NCI-H2196 (cell line): ENCODE results near the gene SMAD2.
A peak's percentile ranks its signal among the peaks of the same experiment; 100 is the strongest.

Experiments used
- DNase-seq: peaks from one replicate; lab custom pipeline; 2025; ENCODE audit not compliant: unreplicated experiment; lab: John Stamatoyannopoulos, UW

SMAD2 gene

DNA sequence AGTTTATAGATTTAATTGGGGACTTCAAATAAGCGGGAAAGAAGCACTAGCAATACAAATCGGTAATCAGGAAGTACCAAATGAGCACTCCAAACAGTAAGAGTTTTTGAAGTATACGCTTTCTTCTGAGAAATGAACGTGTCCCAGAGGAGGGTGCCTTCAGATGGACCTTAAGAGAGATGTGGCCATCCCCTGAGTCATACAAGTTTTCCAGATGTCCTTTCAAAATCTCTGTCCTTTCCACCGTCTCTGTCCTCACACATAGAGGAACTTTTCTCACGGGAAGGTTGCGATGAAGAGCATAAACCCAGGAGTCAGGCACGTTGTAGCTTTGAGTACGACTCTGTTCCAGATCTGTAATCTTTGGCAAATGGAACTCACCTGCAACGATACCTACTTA, 1.7 kb upstream of the SMAD2 start:
- DNase-seq, result no peak

DNA sequence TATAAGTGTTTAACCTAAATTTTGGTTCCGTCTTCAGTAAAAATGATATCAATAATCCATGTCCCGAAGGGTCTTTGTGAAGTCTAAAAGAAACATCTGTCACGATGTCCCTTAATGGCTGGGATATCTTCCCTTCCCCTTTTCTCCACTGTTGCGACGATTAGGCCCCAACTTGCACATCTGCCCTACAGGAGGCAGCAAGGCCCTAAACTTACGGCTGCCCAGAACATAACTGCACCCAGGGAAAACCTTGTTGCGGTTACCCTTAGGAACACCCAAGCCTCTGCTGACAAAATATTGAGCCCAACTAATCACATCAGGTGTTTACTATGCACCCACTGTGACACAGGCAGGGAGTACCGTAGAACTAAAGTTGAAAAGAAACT, 1.3 kb upstream of the SMAD2 start:
- DNase-seq, result peak; percentile 37

GRCh38 chr18:47930931-47931717, 665 bp upstream of the SMAD2 start:
- peak; percentile 97 for DNase-seq

GRCh38 chr18:47929681-47930198, 719 bp downstream of the SMAD2 start:
- peak; percentile 36 for DNase-seq

DNA sequence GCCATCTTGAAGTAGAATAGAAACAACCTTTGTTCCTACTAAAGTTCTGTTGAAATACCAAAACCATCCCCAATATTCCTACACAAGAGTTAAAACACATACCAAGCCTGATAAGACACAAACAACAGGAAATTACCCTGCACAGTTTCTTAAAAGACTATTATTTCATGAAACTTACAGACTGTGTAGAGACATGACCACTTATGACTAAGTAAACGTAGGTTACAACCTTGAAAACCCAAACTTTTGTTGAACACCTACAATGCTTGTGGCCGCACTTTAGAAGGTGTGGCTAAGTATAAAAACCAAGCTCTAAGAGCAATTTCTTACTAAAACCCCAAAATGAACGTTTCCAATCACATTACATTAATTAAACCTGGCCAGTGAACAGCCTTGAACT, 2.0 kb downstream of the SMAD2 start:
- DNase-seq, result no peak

DNA sequence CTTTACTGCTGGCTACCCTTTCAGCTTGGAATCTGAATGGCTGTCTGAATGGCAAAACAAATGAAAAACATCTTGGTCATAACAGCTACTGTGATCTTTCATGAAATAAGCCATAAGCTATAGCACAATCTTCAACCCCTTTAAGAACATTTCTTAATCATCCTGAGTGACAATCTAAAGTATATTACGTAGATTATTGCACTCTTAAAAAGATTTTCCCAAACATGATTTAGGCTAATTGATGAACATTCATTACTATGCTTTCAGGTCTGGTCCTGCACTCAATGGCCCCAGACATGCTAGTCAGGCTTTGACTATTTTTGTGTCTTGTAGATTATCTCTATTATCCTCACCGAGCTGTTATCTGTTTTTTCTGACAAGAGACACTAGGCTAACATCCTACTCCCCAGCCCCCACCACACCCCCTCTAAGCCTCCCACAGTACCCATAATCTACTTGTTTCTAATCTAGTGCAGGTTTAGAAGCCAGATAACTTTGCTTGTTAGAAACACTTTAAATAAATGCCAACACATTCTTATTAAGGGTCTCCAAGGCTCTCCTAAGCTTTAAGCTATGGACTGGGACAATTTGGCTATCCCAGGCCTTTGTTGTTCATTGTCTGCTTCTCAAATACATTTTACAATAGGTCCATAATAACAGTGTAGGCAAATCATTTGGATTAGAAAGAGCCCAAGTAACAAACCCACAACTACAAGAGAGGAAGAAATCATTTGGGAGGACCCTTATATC, 4.2 kb downstream of the SMAD2 start:
- DNase-seq, result no peak

- DNase-seq, result no peak
These were observed 10.5 kb downstream of the SMAD2 start for GRCh38 chr18:47919916-47920315.

GRCh38 chr18:47917923-47918610, 12.4 kb downstream of the SMAD2 start:
- DNase-seq, result no peak

GRCh38 chr18:47915930-47916329, 14.5 kb downstream of the SMAD2 start:
- DNase-seq, result no peak

GRCh38 chr18:47915229-47915628, 15.2 kb downstream of the SMAD2 start:
- no peak for DNase-seq

- DNase-seq, result no peak
These were observed 17.5 kb downstream of the SMAD2 start for GRCh38 chr18:47912794-47913585.

DNA sequence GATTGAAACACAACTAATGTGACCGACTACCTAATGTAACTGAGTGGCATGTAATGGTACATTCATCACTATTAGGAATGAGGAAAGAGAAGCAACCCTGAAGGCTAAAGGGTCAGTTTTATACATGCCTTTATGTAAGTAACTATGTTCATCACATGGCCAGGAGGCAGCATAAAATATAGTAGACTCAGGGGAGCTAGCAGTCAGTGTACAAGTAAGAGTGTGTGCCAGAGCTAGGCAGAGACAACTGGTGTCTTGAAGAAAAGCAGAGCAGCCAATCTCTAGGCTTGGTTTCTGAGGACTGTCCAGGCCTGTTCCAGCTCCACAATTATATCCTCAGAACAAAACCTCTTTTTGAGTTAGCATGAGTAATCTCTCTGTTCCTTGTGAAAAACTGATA, 18.1 kb downstream of the SMAD2 start:
- no peak for DNase-seq

- DNase-seq, result no peak
These were observed 18.6 kb downstream of the SMAD2 start for GRCh38 chr18:47911877-47912276.

DNA sequence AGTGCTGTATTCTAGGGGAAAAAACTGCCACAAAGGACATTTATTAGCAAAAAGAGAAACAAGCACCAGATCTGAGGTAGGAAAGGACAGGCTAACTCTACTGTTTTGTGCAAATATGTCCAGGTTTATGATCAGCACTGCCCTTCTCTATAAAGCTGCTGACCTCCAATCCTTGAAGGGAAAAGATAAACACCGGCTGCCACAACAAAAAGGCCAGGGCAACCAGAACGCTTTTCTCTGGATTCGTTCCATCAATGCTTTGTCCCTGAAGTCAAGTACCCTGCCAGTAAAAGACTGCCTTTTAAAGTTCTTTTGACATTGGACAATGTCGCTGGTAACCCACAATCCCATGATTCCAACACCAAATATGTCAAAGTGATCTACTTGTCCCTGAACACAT, 21.0 kb downstream of the SMAD2 start:
- peak; percentile 13 for DNase-seq

GRCh38 chr18:47908592-47908991, 21.9 kb downstream of the SMAD2 start:
- no peak for DNase-seq

- no peak for DNase-seq
These were observed 24.1 kb downstream of the SMAD2 start for GRCh38 chr18:47906408-47906807.

- DNase-seq, result no peak
These were observed 26.6 kb downstream of the SMAD2 start for GRCh38 chr18:47903809-47904208.

DNA sequence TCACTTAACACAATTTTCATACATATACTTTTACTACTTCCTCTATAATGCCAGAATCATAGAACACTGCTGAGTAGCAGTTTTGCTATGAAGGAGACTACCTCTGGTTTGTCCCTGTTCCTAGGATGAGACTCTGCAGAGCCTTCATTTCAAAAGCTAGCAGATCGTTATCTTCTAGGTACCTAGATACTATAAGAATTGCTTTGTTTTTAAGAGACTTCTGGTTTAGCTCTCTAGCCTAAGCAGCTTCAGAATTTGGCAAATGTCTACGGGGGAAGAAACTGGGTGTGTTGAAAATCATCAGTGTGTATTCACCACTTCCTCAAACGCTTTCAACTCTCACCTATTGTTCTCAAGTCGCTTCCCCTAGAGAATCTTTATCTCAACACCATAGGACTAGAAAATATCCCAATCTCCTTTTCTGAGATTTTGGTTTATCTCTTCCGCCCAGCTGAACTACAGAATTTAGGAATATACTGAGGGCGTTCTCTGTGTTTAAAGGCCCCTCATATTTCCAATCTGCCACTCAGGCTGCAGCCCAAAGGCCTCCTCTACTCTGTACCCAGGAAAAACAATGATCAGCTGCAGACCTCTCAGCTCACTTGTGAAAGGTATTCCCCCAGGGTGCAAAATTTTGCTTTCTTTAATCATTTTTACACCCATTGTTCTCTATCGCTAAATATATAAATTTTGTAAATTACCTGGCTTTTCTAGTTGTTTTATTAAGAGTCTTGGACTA, 28.7 kb downstream of the SMAD2 start:
- DNase-seq, result no peak

DNA sequence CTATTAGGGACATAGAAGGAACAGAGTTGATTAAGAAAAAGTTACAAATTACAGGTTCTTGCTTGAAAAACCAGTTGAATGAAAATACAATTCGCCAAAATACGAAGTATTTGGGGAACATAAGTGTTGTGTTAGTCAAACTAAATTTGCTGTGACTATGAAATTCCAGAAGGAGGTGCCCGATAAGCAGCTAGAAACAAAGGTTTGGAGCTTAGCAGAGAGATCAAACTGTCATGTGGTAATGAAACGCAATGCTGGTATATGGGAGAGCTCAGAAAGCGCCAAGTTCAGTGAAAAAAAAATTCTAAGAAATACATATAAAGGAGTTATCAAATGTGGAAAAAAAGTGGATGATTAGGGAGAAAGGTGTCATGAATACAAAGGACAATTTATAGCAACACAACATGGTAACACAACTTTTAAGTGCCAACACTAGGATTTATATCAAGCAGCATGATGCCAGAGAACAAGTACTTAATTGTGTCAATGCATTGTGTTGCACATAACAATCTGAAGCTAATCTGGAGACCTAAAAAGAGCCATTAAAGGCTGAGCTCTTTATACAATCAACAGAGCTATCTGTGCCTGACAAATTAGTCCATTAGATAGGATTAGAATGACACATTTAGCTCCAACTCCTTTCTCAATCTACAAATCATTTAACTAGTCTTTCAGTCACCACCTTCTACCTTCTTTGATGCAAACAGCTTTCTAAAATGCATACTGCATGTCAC, 31.2 kb downstream of the SMAD2 start:
- DNase-seq, result no peak

DNA sequence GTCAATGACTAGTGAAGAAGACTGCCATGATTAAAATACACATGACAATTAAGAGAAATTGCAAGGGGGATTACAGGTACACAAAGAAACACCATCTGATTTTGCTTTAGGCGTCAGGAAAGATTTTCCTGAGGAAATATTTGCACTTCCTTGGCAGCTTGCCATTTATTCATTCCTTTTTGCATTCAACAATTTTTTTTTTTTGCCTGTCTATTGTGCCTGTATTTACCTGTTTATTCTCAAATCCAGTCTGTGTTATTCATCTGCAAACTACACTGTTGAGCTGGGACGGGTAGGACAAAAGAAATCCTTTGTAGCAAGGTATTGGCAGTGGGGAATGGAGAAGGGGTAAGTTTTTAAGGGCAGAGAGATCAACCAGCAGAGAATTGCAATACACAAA, 31.8 kb downstream of the SMAD2 start:
- peak; percentile 29 for DNase-seq
